ACC112 (cell line): Measurements from ENCODE around the gene LSM5.

Experiments
- H2AFZ ChIP-seq: fragments of 200-600 bp; sonication (generic); one replicate; pipeline ENCODE4 v1.6.0; 2017; ENCODE audit warnings: antibody characterized with exemption, low read length; ENCODE audit not compliant: unreplicated experiment
- H3K27ac ChIP-seq: fragments of 200-600 bp; sonication (generic); 2 replicates; pipeline ENCODE4 v1.5.1; 2014; ENCODE audit warnings: low read depth, mild to moderate bottlenecking, antibody characterized with exemption, low read length, moderate library complexity
- H3K27me3 ChIP-seq: fragments of 200-600 bp; sonication (generic); 2 replicates; pipeline ENCODE4 v1.6.1; 2014; ENCODE audit warnings: mild to moderate bottlenecking, antibody characterized with exemption, low read length, moderate library complexity, mixed read lengths; ENCODE audit not compliant: insufficient read depth
- H3K36me3 ChIP-seq: fragments of 200-600 bp; sonication (generic); 2 replicates; pipeline ENCODE4 v1.6.1; 2016; ENCODE audit warnings: mild to moderate bottlenecking, antibody characterized with exemption, low read length, moderate library complexity, mixed read lengths; ENCODE audit not compliant: insufficient read depth
- H3K4me1 ChIP-seq: fragments of 200-600 bp; sonication (generic); one replicate; pipeline ENCODE4 v1.6.1; 2016; ENCODE audit warnings: low read length, mixed read lengths; ENCODE audit not compliant: insufficient read depth, unreplicated experiment, control insufficient read depth
- H3K4me3 ChIP-seq: fragments of 200-600 bp; sonication (generic); 2 replicates; pipeline ENCODE4 v1.5.1; 2014; ENCODE audit warnings: mild to moderate bottlenecking, low read depth, low read length
- H3K79me2 ChIP-seq: fragments of 200-600 bp; sonication (generic); one replicate; pipeline ENCODE4 v1.6.0; 2016; ENCODE audit warnings: low read length; ENCODE audit not compliant: control insufficient read depth, unreplicated experiment, insufficient read depth

Gene LSM5

DNA sequence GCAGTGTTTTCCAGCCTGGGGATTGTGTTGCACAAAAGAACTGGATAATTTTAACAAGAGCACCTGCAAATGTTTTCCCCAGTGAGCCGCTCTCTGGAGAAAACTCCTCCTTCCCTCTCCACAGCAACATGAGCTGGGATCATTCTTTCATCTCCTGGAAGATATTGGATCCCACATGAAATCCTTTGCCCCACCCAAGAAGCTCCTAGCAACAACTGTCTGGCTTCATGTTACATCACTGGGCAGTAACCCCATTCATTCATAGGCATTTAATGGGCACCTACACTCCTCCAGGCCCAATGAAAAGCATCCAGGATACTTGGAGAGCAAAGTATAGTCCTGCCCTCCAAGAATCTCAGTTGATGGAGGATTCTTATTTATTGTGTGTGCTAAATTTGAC is 27.2 kb downstream of the LSM5 start:
- no peaks in the 10 kb centered on the region for H3K79me2 ChIP-seq
- H3K4me1 ChIP-seq, result no peaks in the 10 kb centered on the region
- no peak overlapping the region for H3K27ac ChIP-seq

DNA sequence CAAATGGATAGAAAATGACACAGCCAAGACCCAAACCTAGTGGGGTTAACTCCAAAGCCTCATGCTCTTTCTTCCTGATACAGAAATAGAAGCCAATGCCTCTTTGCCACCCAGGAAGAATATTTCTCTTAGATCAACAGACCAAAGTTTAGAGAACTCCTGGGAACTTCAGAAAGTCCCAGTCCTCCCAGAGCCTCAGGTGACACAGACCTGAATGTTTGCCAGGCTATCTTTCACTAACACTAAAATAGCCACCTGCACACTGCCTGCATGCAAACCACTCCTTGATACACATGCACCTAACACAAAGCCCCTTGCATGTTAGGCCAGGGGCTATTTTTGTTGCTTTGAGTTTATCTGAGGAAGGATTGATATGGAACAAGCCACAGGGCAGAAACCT is 27.7 kb downstream of the LSM5 start:
- Histone ChIP-seq H3K4me1 (no peaks in the 10 kb centered on the region), H3K27me3 (peaks cover 22% of the 10 kb centered on the region; the same call in 1 of the 2 replicates), H3K27ac (no peak overlapping the region), H3K4me3 (no peak overlapping the region), H3K36me3 (no peaks in the 10 kb centered on the region), H2AFZ (no peak overlapping the region), H3K79me2 (no peaks in the 10 kb centered on the region)

More for the DNA sequence above, 27.2 kb downstream of the LSM5 start:
- no peak overlapping the region for H3K4me3 ChIP-seq
- peaks cover 20% of the 10 kb centered on the region; the same call in 1 of the 2 replicates for H3K27me3 ChIP-seq
- H3K36me3 ChIP-seq, result no peaks in the 10 kb centered on the region
- H2AFZ ChIP-seq, result no peak overlapping the region

DNA sequence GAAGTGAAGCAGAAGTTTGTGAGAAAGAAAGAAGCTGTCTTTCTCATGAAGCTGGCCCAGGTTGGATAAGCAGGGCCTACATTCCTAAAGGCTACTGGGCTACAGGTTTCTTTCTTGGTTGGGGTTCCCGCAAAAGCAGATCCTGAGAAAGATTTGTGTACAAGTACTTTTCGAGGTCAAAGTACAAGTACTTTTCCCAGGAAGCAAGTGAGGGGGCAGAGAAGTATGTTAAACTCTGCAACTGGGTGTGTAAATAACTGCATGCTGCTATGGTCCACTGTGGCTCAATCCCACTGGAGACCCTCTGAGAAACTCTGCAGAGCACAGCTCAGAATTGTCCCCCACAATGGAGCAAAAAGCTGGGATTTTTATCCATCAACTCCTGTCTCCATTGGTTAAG is 28.7 kb downstream of the LSM5 start:
- Histone ChIP-seq H3K79me2 (no peaks in the 10 kb centered on the region), H2AFZ (no peak overlapping the region), H3K4me1 (no peaks in the 10 kb centered on the region), H3K27ac (no peak overlapping the region), H3K27me3 (peaks cover 27% of the 10 kb centered on the region; the same call in 1 of the 2 replicates), H3K4me3 (no peak overlapping the region), H3K36me3 (no peaks in the 10 kb centered on the region)

- H3K4me3 ChIP-seq, result no peak overlapping the region
- no peak overlapping the region for H3K27ac ChIP-seq
- no peaks in the 10 kb centered on the region for H3K36me3 ChIP-seq
- peaks cover 28% of the 10 kb centered on the region; the same call in 1 of the 2 replicates for H3K27me3 ChIP-seq
- no peaks in the 10 kb centered on the region for H3K4me1 ChIP-seq
- H3K79me2 ChIP-seq, result no peaks in the 10 kb centered on the region
- H2AFZ ChIP-seq, result no peak overlapping the region
Measured at GRCh38 chr7:32459788-32460187, 30.4 kb downstream of the LSM5 start.

DNA sequence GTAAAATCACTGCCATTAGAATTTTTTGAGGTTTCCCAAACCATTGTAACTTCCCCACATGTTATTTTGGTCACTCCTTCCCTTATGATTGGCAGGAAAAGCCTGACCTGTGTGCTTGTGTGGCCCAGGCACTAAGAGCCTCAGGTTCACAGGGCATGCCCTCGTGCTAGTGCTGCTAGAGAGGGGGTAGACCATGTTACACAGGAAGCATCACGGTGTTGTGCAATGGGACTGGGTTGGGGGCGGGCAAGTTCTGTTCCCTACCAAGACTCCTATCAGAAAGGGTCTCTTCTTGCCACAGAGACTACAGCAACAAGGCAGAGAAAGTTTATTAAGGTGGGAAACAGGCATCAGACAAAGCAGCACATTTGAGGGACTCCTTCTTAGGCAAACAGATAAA is 32.2 kb downstream of the LSM5 start:
- H3K27me3 ChIP-seq, result peaks cover 37% of the 10 kb centered on the region
- H3K36me3 ChIP-seq, result no peaks in the 10 kb centered on the region
- no peaks in the 10 kb centered on the region for H3K79me2 ChIP-seq
- no peak overlapping the region for H3K4me3 ChIP-seq
- H3K4me1 ChIP-seq, result no peaks in the 10 kb centered on the region
- no peak overlapping the region for H3K27ac ChIP-seq
- H2AFZ ChIP-seq, result no peak overlapping the region

- H3K4me1 ChIP-seq, result no peaks in the 10 kb centered on the region
- no peak overlapping the region for H3K4me3 ChIP-seq
- H3K79me2 ChIP-seq, result no peaks in the 10 kb centered on the region
- no peak overlapping the region for H2AFZ ChIP-seq
- peaks cover 41% of the 10 kb centered on the region for H3K27me3 ChIP-seq
- no peaks in the 10 kb centered on the region for H3K36me3 ChIP-seq
- H3K27ac ChIP-seq, result no peak overlapping the region
Measured at GRCh38 chr7:32453341-32454011, 36.7 kb downstream of the LSM5 start.

DNA sequence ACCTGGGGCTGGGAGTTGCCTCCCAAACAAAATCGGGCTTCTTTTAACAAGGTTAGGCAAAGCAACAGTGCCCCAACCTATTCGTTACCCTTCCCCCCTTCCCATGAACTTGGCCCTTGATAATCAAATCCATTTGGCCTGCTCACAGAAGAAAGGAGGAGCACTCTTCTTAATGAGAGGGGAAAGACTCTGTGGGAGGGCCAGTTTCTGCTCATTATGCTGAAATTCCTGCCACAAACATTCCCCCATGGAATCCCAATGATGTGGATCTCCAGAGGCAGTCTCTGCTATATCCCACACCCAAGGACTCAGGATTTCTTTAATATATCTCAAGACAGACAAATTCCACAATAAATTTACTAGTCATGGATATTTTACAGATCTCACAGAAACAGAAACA is 43.0 kb downstream of the LSM5 start:
- Histone ChIP-seq H2AFZ (no peak overlapping the region), H3K27ac (no peak overlapping the region), H3K27me3 (peaks cover 15% of the 10 kb centered on the region), H3K79me2 (no peaks in the 10 kb centered on the region), H3K4me3 (no peak overlapping the region), H3K36me3 (no peaks in the 10 kb centered on the region), H3K4me1 (no peaks in the 10 kb centered on the region)

GRCh38 chr7:32436146-32436928 is 53.8 kb downstream of the LSM5 start:
- Histone ChIP-seq H3K4me3 (no peak overlapping the region), H3K27ac (no peak overlapping the region), H3K36me3 (no peaks in the 10 kb centered on the region), H2AFZ (no peak overlapping the region), H3K4me1 (no peaks in the 10 kb centered on the region), H3K79me2 (no peaks in the 10 kb centered on the region), H3K27me3 (peaks cover 23% of the 10 kb centered on the region)
